ENCODE measurements around the gene EZR. TPM values are rescaled to one million over a fixed set of nuclear protein-coding genes. Genes with fewer than 3 reads are reported as not detected.
"Not testable (repeated sequence)": the region's sequence is repeated elsewhere in the genome, so short reads cannot be mapped to it uniquely, and the experiment has no call there.

EZR gene
- total RNA-seq, 4 donors from 2014 or later, result 88.0 to 190 (median 177) TPM

DNA sequence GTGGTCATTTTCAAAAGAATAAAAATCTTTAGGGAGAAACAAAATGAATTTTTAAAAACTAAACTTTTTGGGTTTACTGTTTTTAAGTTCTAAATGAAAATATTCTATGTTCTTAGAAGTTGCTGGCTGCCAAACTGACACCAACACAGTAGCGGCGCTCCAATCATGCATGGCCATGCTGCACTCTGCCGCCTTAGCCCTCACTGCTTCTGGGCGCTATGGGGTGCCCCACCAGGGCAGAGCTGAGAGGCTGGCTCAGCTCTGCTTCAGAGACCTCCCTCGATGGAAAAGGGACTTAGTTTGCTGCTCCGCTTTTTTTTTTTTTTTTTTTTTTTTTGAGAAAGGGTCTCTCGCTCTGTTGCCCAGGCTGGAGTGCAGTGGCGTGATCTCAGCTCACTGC is 20.9 kb downstream of the EZR start:
- TF ChIP-seq, protein P1, sequence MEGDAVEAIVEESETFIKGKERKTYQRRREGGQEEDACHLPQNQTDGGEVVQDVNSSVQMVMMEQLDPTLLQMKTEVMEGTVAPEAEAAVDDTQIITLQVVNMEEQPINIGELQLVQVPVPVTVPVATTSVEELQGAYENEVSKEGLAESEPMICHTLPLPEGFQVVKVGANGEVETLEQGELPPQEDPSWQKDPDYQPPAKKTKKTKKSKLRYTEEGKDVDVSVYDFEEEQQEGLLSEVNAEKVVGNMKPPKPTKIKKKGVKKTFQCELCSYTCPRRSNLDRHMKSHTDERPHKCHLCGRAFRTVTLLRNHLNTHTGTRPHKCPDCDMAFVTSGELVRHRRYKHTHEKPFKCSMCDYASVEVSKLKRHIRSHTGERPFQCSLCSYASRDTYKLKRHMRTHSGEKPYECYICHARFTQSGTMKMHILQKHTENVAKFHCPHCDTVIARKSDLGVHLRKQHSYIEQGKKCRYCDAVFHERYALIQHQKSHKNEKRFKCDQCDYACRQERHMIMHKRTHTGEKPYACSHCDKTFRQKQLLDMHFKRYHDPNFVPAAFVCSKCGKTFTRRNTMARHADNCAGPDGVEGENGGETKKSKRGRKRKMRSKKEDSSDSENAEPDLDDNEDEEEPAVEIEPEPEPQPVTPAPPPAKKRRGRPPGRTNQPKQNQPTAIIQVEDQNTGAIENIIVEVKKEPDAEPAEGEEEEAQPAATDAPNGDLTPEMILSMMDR (IDR thresholded peaks at IDR 0.05), result no peak
- TF ChIP-seq POLR2AphosphoS5 (IDR thresholded peaks at IDR 0.05), result no peak
- no peak for TF ChIP-seq POLR2A (IDR thresholded peaks at IDR 0.05)
- TF ChIP-seq EP300 (IDR thresholded peaks at IDR 0.05), result no peak
- Histone ChIP-seq H3K4me3 (no peak overlapping the region), H3K36me3 (no peaks in the 10 kb centered on the region), H3K27me3 (no peaks in the 10 kb centered on the region), H3K4me1 (peaks cover 3 to 79% (median 33%) of the 10 kb centered on the region in 3 donors), H3K27ac (peak overlapping the region in 3 of 4 donors; percentile 7 to 46 (median 15)), H3K9me3 (no peaks in the 10 kb centered on the region)
- WGBS, 2 donors (ENCODE audit: low coverage in 1 of 2), result 86 to 100% methylated on average over 4 to 8 of the region's 8 CpGs
- ATAC-seq, result no peak

DNA sequence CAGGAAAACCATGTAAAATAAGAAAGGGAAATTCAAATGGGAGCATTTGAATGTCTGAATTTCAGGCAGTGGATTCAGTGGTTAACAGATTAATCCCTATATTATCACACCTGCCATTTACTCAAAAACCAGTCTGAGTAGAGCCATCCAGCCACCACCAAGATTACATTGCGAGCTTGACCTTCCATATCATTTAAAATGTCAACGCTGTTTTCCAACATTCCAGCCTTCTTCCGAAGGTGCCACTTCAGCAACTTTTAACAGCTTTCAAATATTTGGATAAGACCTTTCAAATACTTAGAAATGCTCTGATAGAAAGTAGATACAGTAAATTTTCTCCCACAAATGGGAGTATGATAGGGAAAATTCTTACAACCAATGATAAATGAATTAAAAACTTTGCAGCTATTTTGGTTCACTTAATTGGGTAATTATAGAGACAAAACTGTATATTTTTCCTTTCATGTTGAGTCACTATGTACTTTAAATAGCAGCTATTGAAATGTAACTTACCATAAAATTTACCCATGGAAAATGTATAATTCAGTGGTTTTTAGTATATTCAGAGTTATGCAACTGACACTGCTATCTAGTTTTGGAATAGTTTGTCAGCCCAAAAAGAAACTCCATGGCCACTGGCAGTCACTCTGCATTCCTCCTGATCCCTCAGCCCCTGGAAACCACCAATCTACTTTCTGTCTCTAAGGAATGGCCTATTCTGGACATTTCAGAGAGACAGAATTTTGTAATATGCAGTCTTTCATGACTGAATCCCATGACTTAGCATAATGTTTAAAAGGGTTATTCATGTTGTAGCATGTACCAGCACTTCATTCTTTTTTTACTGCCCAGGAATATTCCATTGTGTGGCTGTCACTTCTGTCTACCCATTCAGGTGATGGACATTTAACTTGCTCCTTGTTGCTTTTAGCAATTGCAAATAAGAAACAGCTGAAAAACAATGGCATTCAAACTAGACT is 21.5 kb downstream of the EZR start:
- peak; percentile 72 for ATAC-seq
- WGBS, 2 donors (ENCODE audit: low coverage in 1 of 2), result 25 to 29% methylated on average over 3 of the region's 3 CpGs
- TF ChIP-seq, protein P1 (IDR thresholded peaks at IDR 0.05), result no peak
- TF ChIP-seq EP300 (IDR thresholded peaks at IDR 0.05) (no peak), POLR2A (IDR thresholded peaks at IDR 0.05) (no peak), POLR2AphosphoS5 (IDR thresholded peaks at IDR 0.05) (no peak)

DNA sequence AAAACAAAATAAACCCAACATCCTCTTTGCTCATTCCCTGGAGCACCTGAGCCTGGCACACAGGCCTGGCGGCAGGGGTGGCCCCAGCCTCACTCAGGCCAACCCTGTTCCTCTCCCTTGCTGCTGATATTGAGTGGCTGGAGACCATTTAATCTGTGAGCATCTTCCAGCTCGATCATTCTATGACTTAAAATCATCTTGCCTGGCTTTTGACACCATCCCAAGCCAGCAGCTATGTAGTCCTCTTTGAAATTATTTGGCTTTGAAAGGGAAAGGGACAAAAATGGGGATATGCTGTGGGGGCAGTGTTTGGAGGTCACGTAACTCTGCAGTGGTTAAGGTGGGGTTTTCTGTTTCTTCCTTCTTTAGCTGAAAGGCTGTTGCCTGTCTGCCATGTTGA is 22.8 kb downstream of the EZR start:
- Histone ChIP-seq H3K36me3 (no peaks in the 10 kb centered on the region), H3K9me3 (no peaks in the 10 kb centered on the region), H3K27me3 (no peaks in the 10 kb centered on the region), H3K4me1 (peaks cover 3 to 75% (median 33%) of the 10 kb centered on the region in 3 donors), H3K27ac (no peak overlapping the region), H3K4me3 (no peak overlapping the region)
- ATAC-seq, result no peak
- no peak for TF ChIP-seq EP300 (IDR thresholded peaks at IDR 0.05)
- 89 to 96% methylated on average over 3 of the region's 3 CpGs for WGBS, 2 donors (ENCODE audit: low coverage in 1 of 2)

More for the DNA sequence above, 21.5 kb downstream of the EZR start:
- no peak overlapping the region for H3K4me3 ChIP-seq
- H3K4me1 ChIP-seq, result peaks cover 3 to 79% (median 33%) of the 10 kb centered on the region in 3 donors
- peak overlapping the region in 3 of 4 donors; percentile 7 to 46 (median 15) for H3K27ac ChIP-seq
- H3K27me3 ChIP-seq, result no peaks in the 10 kb centered on the region
- H3K36me3 ChIP-seq, result no peaks in the 10 kb centered on the region
- H3K9me3 ChIP-seq, result no peaks in the 10 kb centered on the region

DNA sequence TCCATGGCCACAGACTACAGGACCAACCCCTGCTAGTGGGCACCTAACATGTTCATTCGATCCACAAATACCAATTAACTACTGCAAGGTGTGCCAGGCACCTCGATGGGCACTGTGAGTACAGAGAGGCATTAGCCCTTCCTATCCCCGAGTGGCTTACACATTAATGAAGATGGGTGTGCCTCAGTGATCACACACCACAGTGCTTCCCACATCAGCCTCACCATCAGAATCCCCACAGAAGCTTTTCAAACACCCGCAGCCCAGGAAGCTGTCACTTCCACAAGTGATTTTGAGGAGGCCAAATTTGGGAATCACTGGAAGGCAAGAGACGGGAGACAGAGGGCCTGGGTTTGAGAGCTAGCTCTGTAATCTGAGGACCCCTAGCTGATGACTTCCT is 23.7 kb downstream of the EZR start:
- no peaks in the 10 kb centered on the region for H3K27me3 ChIP-seq
- 92% methylated on average over 2 of the region's 5 CpGs; no CpG with 5 or more reads in 1 of the 2 donors for WGBS, 2 donors (ENCODE audit: low coverage in 1 of 2)
- no peak overlapping the region for H3K4me3 ChIP-seq
- ATAC-seq, result no peak
- TF ChIP-seq, protein P1 (IDR thresholded peaks at IDR 0.05), result no peak
- no peak overlapping the region for H3K27ac ChIP-seq
- peaks cover 3 to 76% (median 33%) of the 10 kb centered on the region in 3 donors for H3K4me1 ChIP-seq
- no peaks in the 10 kb centered on the region for H3K36me3 ChIP-seq
- no peaks in the 10 kb centered on the region for H3K9me3 ChIP-seq

DNA sequence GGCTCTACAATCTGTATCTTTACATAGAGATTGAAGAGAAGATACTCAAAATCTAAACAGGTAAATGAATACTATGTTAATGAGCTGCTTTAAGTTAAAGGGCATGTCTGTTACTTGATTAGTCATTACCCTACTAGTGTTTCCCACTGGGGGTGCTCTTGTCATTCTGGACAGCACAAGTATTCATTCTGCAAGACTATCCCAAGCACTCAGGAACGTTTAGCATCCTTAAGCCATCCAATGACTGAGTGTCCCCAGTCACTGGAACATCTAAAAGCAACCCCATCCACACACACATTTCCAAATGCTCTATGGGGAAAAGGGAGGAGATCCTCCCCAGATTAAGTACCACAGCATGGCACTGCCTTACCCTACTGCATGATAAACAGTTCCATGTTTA is 25.7 kb downstream of the EZR start:
- no peaks in the 10 kb centered on the region for H3K27me3 ChIP-seq
- H3K9me3 ChIP-seq, result no peaks in the 10 kb centered on the region
- no peak overlapping the region for H3K27ac ChIP-seq
- peaks cover 0 to 12% of the 10 kb centered on the region in 2 donors for H3K36me3 ChIP-seq
- 0 to 50% methylated on average over 1 of the region's 1 CpG for WGBS, 2 donors (ENCODE audit: low coverage in 1 of 2)
- H3K4me3 ChIP-seq, result no peak overlapping the region
- no peak for ATAC-seq
- H3K4me1 ChIP-seq, result peaks cover 3 to 70% (median 16%) of the 10 kb centered on the region in 3 donors
- TF ChIP-seq EP300 (IDR thresholded peaks at IDR 0.05) (no peak), POLR2A (IDR thresholded peaks at IDR 0.05) (no peak)
- TF ChIP-seq, protein P1 (IDR thresholded peaks at IDR 0.05), result peak; percentile 19 to 42 (median 28)

DNA sequence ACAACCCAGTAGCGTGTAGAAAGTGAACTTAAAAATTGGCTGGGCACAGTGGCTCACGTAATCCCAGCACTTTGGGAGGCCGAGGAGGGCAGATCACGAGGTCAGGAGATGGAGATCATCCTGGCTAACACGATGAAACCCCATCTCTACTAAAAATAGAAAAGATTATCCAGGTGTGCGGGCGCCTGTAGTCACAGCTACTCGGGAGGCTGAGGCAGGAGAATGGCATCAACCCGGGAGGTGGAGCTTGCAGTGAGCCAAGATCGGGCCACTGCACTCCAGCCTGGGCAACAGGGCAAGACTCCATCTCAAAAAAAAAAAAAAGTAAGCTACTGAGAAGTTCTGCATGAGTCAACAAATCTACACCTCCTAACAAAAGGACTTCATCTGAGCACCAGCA is 26.7 kb downstream of the EZR start:
- not testable (repeated sequence) for H3K4me3 ChIP-seq, H3K27me3 ChIP-seq, H3K27ac ChIP-seq, H3K9me3 ChIP-seq, ATAC-seq
- H3K4me1 ChIP-seq, result peaks cover 0 to 61% (median 7%) of the 10 kb centered on the region in 3 donors
- H3K36me3 ChIP-seq, result peaks cover 3 to 21% of the 10 kb centered on the region in 2 donors
- WGBS, 2 donors (ENCODE audit: low coverage in 1 of 2), result 71 to 90% methylated on average over 2 to 5 of the region's 10 CpGs
